NB4 (cell line): ENCODE measurements around the gene SVOP.
A peak's percentile ranks its signal among the peaks of the same experiment; 100 is the strongest.
"Not testable (repeated sequence)": the region's sequence is repeated elsewhere in the genome, so short reads cannot be mapped to it uniquely, and the experiment has no call there.

Source experiments
- DNase-seq: peaks from one replicate; pipeline ENCODE4 v3.0.0; 2010; ENCODE audit warnings: low read depth
- H3K4me3 ChIP-seq: one replicate; pipeline ENCODE4 v1.5.1; 2011; ENCODE audit warnings: mild to moderate bottlenecking, low read depth, low read length, moderate library complexity
- CTCF ChIP-seq: IDR thresholded peaks from one replicate; pipeline ENCODE4 v1.5.1; 2012; ENCODE audit warnings: low read depth, low read length
- MYC ChIP-seq: IDR thresholded peaks from 2 replicates; pipeline ENCODE4 v1.6.1; 2011; ENCODE audit warnings: low read depth, low read length
- POLR2A ChIP-seq: IDR thresholded peaks from 2 replicates; pipeline ENCODE4 v1.6.1; 2011; ENCODE audit warnings: mild to moderate bottlenecking; ENCODE audit not compliant: insufficient read length; ENCODE audit errors: extremely low read depth
- TF ChIP-seq, protein P1 (sequence below): IDR thresholded peaks from 2 replicates; pipeline ENCODE4 v1.6.1; 2011; ENCODE audit warnings: low read depth, low read length

Gene SVOP

GRCh38 chr12:108859923-108860291, 161.0 kb downstream of the SVOP start:
- no peak for DNase-seq
- TF ChIP-seq POLR2A (no peak), CTCF (no peak), MYC (no peak)
- TF ChIP-seq, protein P1, sequence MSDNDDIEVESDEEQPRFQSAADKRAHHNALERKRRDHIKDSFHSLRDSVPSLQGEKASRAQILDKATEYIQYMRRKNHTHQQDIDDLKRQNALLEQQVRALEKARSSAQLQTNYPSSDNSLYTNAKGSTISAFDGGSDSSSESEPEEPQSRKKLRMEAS, result no peak
- no peak overlapping the region for H3K4me3 ChIP-seq

- not testable (repeated sequence) for H3K4me3 ChIP-seq, DNase-seq
These were observed 161.5 kb downstream of the SVOP start for GRCh38 chr12:108859141-108859922.

DNA sequence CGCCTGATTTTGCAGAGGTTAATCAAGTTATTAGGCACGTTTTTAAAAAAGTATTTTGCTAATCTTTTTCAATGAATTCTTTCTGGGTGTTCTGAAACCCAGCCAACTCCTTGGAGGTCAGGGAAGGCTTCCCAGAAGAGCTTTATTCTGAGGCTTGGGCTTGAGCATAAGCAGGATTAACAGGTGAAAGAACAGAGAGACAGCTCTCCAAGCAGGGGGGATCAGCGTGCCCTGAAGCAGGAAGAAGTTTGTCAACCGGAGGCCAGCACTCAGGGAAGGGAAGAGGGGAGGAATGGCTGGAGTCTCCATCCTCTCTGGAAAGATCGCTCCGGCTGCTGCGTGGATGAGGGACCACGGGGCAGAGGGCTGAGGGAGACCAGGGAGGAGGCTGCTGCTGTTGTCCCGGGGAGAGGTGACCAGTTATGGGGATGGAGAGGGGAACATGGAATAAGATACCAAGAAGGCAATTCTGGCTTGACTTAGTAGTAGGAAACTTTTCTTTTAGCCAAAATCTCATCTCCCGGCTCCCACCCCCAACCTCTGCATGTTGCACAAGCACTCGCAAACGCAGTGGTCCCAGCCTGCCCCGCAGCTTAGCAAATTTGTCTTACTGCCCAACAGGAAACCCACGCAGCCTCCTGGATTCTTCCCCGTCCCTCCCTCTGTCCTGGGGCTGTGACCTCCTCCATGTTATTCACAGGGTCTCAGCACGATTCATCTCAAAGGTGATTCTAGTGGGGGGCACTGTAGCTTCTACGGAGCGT, 162.4 kb downstream of the SVOP start:
- DNase-seq, result peak; percentile 54
- H3K4me3 ChIP-seq, result peak overlapping the region; percentile 64
- TF ChIP-seq, protein P1, result no peak
- TF ChIP-seq CTCF, result no peak
- TF ChIP-seq MYC, result no peak
- TF ChIP-seq POLR2A, result no peak
